Activated CD8-positive, alpha-beta memory T cell treated with anti-CD3 and anti-CD28 coated beads for 4 hours (primary cell): ENCODE results near the gene FNDC1.

Experiments
- DNase-seq, 2 donors: peaks; one replicate each; pipeline ENCODE4 v3.0.0-alpha.2; 2020; ENCODE audit warnings: low read depth in 2 of 2

Gene FNDC1

GRCh38 chr6:159212525-159213280 is 43.5 kb downstream of the FNDC1 start:
- DNase-seq, result no peak

GRCh38 chr6:159213405-159213804 is 44.2 kb downstream of the FNDC1 start:
- DNase-seq, result no peak

DNA sequence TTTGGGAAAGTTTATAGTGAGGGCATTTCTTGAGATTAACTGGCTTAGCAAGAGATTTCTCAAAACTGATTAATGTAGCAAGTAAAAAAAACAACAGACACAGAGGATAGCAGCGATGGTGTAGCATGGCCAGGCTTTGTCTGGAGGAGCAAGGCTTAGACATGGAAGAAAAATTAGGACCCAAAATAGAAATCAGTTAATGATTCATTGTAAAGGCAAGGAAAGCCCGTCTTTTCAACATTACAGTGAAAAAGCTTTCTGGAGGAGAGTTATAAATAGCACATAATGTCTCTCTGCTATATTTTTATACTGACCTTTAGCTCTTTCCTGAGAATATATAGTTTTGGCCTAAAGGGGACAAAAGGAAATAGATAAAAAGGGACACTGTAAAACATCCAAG is 45.1 kb downstream of the FNDC1 start:
- no peak for DNase-seq

DNA sequence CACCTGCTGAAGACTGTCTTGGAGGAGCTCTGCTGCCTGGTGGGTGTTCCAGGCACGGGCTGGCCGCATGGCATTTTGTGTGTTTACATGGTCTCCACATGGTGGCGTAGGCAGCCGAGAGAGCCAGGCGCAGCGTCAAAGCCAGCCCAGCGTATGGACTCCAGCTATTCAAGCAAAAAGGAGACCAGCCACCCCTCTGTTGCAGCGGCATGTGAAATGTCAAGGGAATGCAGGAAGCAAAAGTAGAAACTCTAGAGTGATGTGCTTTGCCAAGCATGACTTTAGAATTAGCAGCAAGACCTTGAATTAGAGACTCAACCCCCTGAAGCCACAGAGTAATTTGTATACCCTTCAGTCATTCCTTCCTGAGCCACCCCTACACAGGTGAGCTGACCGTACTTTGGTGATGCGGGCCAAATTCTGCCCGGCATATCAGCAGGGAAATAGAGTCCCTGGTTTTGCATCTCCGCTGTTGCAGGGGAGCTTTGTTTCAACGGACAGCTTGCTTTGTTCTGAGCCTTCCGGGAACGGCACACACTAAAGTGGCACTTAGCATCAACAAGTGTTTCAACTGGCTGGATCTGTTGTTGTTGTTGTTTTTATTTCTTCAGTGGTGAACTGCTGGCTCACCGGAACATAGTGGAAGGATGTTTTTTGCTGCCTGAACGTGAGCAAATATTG is 48.5 kb downstream of the FNDC1 start:
- DNase-seq, result no peak

DNA sequence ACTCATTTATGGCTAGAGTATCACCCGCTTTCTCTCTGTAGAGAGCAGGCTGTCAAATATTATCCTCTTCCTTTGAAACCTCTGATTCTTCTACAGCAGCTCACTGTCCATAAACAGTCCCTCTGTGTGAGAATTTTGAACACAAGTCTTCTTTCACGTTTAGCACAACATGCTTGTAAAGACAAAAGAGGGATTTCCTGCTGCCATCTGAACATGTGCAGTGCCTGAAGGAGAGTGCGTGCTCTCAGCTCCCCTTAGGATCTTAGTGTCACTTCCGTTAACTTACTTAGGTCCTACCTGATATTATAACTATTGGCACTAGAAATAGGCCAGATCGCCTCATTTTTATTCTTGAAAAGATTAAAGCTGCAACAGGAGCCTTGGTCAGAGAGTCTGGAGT is 50.9 kb downstream of the FNDC1 start:
- no peak for DNase-seq

DNA sequence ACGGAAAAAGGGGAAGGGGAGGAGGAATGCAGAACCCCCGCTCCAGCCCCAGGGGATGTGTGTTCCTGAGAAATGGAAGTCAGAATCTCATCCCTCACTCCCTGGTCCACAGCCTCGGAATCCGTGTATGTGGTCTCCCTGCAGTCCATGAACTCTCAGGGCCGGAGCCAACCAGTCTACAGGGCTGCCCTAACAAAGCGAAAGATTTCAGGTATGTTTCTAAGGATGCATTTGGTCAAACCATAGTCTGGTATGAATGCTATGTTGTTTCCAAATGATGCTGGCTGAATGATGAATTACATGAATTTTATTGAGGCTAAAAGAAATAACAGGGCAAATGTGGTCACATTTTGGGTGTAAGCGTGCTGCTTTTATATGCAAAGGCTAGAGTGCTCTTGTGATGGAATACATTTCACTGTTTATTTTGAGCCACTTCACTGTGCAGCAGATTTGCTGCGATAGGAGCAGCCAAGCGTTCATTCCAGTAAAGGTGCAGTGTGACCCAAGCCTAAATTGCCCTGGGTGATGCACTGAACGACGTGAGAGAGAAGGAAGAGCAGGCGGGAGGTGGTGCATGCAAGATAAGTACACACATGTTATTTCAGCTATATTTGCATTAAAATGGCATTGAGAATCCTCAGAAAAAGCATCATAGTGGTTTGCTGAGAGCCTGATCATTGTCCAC is 52.4 kb downstream of the FNDC1 start:
- DNase-seq, result no peak

- DNase-seq, result no peak
These were observed 55.3 kb downstream of the FNDC1 start for GRCh38 chr6:159224452-159224851.

GRCh38 chr6:159229651-159230051 is 60.5 kb downstream of the FNDC1 start:
- DNase-seq, result no peak

DNA sequence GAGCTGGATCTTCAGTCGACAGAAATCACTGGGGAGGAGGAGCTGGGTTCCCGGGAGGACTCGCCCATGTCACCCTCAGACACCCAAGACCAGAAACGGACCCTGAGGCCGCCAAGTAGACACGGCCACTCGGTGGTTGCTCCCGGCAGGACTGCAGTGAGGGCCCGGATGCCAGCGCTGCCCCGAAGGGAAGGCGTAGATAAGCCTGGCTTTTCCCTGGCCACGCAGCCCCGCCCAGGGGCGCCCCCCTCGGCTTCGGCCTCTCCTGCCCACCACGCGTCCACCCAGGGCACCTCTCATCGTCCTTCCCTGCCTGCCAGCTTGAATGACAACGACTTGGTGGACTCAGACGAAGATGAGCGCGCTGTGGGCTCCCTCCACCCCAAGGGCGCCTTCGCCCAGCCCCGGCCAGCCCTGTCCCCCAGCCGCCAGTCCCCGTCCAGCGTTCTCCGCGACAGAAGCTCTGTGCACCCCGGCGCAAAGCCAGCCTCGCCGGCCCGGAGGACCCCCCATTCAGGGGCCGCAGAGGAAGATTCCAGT is 63.0 kb downstream of the FNDC1 start:
- DNase-seq, result no peak

DNA sequence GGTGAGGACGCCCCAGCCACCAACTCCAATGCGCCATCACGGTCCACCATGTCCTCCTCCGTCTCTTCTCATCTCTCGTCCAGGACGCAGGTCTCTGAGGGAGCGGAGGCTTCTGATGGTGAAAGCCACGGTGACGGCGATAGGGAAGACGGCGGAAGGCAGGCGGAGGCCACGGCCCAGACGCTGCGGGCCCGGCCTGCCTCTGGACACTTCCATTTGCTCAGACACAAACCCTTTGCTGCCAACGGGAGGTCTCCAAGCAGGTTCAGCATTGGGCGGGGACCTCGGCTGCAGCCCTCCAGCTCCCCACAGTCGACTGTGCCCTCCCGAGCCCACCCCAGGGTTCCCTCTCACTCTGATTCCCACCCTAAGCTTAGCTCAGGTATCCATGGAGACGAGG is 63.6 kb downstream of the FNDC1 start:
- no peak for DNase-seq

GRCh38 chr6:159233365-159234101 is 64.3 kb downstream of the FNDC1 start:
- no peak for DNase-seq

GRCh38 chr6:159234102-159234553 is 64.9 kb downstream of the FNDC1 start:
- no peak for DNase-seq

DNA sequence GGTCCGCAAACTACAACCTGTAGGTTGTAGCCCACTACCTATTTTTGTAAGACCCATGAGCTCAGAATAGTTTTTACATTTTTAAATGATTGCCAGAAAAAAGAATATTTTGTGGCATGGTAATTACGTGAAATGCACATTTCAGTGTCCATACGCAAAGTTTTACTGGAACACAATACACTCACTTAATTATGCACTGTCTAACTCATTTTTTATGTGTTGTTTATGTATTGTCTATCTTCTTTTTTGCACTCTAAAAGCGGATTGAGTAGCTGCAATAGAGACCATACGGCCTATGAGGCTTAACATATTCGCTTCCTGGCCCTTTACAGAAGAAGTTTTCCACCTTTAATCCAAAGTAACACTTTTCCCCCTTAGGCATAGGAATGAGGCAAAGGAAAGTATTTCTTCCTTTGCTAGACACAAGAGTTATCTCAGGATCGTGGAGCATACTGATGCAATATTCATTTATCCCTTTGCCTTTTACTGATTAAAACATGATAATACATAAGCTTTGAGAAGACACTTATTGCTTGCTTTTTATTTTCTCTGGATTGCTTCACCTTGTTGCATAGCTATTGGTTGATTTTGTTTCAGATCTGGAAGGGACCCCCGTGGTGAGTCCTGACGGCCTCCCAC is 69.8 kb downstream of the FNDC1 start:
- DNase-seq, result no peak

DNA sequence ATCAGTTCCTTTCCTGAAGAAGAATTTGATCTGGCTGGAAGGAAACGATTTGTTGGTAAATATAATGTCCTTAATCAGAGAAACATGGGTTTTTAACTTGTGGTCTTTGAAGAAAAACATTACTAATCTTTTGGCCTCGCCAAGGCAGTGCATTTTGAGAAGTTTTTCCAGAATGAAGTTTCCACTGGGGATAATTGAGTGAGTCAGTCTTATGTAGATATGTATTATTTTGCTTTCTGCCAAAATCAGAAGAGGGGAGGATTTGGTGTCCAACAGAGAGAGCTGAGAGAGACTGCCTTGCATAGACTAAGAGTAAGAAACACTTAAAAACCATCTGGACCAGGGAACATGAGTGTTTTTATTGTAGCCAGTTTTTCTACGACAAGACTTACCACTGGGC is 79.9 kb downstream of the FNDC1 start:
- no peak for DNase-seq

DNA sequence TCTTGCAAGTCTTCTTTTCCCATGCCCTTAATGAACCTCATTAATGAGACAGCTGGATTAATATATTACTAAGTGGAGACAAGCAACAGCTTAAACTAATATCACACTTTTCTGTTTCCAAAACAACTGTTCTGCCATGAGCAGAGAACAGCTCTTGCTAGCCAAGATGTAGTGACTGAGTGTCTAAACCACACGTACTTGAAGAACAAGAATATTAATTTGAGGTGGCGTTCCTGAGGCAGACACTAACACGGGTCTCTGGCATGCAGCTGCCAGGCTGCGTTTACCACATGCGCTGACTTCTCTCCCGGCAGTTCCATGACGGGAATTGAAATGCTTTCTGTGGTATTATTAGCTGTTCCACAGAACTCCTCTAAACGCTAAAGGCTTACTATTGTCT is 80.6 kb downstream of the FNDC1 start:
- no peak for DNase-seq

DNA sequence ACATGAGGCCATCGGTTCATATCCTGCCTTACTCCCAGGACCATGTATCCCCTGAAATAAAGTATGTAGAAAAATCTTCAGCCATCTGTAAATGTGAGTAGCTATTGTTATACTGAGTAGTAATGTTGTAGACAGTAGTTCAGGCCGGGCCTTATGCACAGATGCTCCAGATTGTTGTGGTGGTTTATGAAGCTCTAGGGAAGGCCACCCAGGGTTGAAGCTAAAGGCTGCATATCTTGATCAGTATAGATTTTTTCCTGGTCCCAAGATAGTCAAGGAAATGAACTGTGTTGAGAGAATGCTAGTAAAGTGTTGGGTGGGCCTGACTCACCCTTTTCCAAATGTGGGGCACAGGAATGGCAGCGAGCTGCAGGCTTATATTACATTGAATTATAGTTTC is 81.4 kb downstream of the FNDC1 start:
- no peak for DNase-seq

DNA sequence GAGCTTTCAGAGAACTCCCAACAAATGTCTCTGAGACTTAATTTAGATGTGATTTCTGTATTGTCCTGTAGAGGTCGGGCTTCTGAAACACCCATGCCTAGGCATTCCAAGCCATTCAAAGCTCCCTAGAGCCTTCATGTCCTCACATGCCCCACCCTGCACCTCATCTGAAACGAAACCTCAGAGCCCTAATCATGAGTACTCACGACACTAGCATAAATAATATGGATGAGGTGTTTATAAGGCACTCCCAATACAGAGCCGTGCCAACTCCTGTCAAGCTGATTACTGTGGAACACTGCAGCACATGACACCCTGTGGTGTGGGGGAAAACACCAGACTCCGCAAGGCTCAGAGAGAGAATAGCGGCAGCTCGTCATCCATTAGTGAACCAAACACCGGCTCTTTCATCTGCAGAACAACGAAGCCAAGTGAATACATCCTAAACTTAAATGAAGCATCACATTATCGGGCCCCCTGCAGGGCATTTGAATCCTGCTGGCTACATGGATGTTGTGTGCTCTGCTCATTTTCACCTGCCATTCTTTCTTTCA is 83.8 kb downstream of the FNDC1 start:
- no peak for DNase-seq

GRCh38 chr6:159254186-159254585 is 85.0 kb downstream of the FNDC1 start:
- no peak for DNase-seq

GRCh38 chr6:159255434-159255951 is 86.3 kb downstream of the FNDC1 start:
- no peak for DNase-seq

- no peak for DNase-seq
These were observed 86.9 kb downstream of the FNDC1 start for GRCh38 chr6:159256128-159256527.

DNA sequence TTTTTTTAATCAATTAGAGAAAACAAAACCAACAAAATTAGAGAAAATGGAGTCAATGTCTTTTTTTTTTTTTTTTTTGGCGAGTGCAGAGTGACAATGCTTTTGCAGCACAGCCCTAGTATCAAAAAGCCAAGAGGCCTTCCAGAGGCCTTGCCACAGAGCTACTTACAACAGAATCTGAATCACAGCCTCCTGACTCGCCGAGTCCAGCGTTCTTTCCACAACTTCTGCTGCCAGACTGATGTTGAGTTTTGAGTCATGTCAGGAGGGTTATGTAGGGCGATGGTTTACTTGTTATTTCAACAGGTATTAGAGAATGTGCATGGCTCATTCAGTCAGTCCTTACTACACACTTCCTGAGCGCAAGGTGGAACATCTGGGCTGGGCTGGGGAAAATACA is 88.6 kb downstream of the FNDC1 start:
- no peak for DNase-seq
